Brain microvascular endothelial cell (primary cell): ENCODE data around the gene PRSS33.

ENCODE experiments used
- DNase-seq: peaks from one replicate; pipeline ENCODE4 v3.0.0-alpha.2; 2020
- H3K27ac ChIP-seq: fragments of 250-450 bp; sonication (Bioruptor Pico); 2 replicates; pipeline ENCODE4 v1.5.1; 2020; ENCODE audit warnings: mild to moderate bottlenecking, moderate library complexity
- H3K27me3 ChIP-seq: fragments of 250-450 bp; sonication (Bioruptor Pico); replicated peaks from 2 replicates; pipeline ENCODE4 v1.5.1; 2020; ENCODE audit warnings: mild to moderate bottlenecking
- H3K36me3 ChIP-seq: fragments of 250-450 bp; sonication (Bioruptor Pico); replicated peaks from 2 replicates; pipeline ENCODE4 v1.5.1; 2020; ENCODE audit warnings: mild to moderate bottlenecking
- H3K4me3 ChIP-seq: 2 replicates; pipeline ENCODE4 v1.5.1; 2011; ENCODE audit warnings: low read depth, mild to moderate bottlenecking, control low read depth, low read length, moderate library complexity
- CTCF ChIP-seq: IDR thresholded peaks from 2 replicates; pipeline ENCODE4 v1.5.1; 2011; ENCODE audit warnings: low read depth, mild to moderate bottlenecking, moderate library complexity, low read length, control low read depth, inconsistent platforms; ENCODE audit errors: missing control alignments
- in situ Hi-C: cut with HindIII; loops from 2 replicates; pipeline ENCODE4 v1.10.0; 2017; ENCODE audit warnings: low sequenced_read_pairs, low pct_ligation_motif_present

Gene PRSS33

GRCh38 chr16:2827831-2828520 lies 40.6 kb upstream of the PRSS33 start:
- no peaks in the 10 kb centered on the region for H3K27me3 ChIP-seq

GRCh38 chr16:2827374-2827791 lies 40.0 kb upstream of the PRSS33 start:
- Histone ChIP-seq H3K36me3 (no peaks in the 10 kb centered on the region), H3K4me3 (no peak overlapping the region), H3K27ac (no peak overlapping the region), H3K27me3 (no peaks in the 10 kb centered on the region)
- no peak for DNase-seq
- no peak for TF ChIP-seq CTCF
- in situ Hi-C loops, result no loop called here

More at GRCh38 chr16:2827831-2828520, 40.6 kb upstream of the PRSS33 start:
- no peak overlapping the region for H3K4me3 ChIP-seq
- no peaks in the 10 kb centered on the region for H3K36me3 ChIP-seq
- no peak overlapping the region for H3K27ac ChIP-seq
- TF ChIP-seq CTCF, result no peak
- in situ Hi-C loops, result no loop called here
- no peak for DNase-seq

- H3K4me3 ChIP-seq, result no peak overlapping the region
- H3K27ac ChIP-seq, result no peak overlapping the region
- no peak for DNase-seq
- no peak for TF ChIP-seq CTCF
- no peaks in the 10 kb centered on the region for H3K36me3 ChIP-seq
- H3K27me3 ChIP-seq, result no peaks in the 10 kb centered on the region
- in situ Hi-C loops, result no loop called here
Observed at GRCh38 chr16:2826591-2827373, 39.4 kb upstream of the PRSS33 start.

GRCh38 chr16:2825906-2826305 lies 38.5 kb upstream of the PRSS33 start:
- in situ Hi-C loops, result no loop called here

GRCh38 chr16:2825049-2825742 lies 37.8 kb upstream of the PRSS33 start:
- in situ Hi-C loops, result no loop called here
- TF ChIP-seq CTCF, result no peak
- no peak for DNase-seq
- no peaks in the 10 kb centered on the region for H3K36me3 ChIP-seq
- H3K4me3 ChIP-seq, result no peak overlapping the region
- no peaks in the 10 kb centered on the region for H3K27me3 ChIP-seq
- H3K27ac ChIP-seq, result no peak overlapping the region

More at GRCh38 chr16:2825906-2826305, 38.5 kb upstream of the PRSS33 start:
- H3K36me3 ChIP-seq, result no peaks in the 10 kb centered on the region
- DNase-seq, result no peak
- no peak overlapping the region for H3K27ac ChIP-seq
- no peak overlapping the region for H3K4me3 ChIP-seq
- no peak for TF ChIP-seq CTCF
- H3K27me3 ChIP-seq, result no peaks in the 10 kb centered on the region
